ENCODE measurements around the gene IDNK.
A peak's percentile ranks its signal among the peaks of the same experiment; 100 is the strongest.

IDNK gene

DNA sequence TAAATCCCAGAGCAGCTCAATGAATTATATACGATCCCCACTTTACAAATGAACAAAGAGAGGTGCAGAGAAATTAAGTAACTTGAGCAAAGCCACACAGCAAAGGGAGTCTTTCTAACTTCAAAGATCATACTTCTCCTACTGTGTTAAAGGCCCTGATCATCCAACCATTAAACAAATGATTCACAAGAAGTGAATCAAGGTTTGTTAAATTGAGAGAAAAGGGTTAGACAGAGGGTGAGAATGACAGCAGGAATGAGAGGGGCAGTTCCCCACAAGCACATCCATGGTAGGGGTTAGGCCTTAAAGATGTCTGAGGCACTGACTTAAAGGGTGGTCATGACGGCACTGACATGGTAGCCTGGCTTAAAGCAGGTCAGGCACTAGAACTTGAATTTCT lies 10.7 kb downstream of the IDNK start:
- DNase-seq (ENCODE audit: low read depth), result no peak

- DNase-seq (ENCODE audit: low read depth), result no peak
These were observed 13.9 kb downstream of the IDNK start for GRCh38 chr9:83636813-83637212.

GRCh38 chr9:83637389-83637788 lies 14.4 kb downstream of the IDNK start:
- DNase-seq (ENCODE audit: low read depth), result no peak

DNA sequence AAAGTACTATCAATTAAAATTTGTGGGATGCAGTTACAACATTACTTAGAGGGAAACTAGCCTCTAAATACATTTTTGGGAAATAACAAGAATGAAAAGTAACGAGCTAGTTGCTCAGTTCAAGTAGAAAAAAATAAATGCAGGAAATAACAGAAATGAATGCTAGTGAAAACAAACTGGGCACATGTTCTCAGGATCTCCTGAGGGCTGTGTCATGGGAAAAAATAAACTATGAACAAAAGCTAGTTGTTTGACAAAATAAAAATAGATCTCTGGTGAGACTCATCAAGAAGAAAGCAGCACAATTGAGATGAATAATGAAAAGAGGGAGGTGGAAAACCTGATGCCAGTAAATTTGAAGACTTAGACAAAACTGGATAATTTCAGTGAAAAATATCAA lies 16.3 kb downstream of the IDNK start:
- DNase-seq (ENCODE audit: low read depth), result no peak

DNA sequence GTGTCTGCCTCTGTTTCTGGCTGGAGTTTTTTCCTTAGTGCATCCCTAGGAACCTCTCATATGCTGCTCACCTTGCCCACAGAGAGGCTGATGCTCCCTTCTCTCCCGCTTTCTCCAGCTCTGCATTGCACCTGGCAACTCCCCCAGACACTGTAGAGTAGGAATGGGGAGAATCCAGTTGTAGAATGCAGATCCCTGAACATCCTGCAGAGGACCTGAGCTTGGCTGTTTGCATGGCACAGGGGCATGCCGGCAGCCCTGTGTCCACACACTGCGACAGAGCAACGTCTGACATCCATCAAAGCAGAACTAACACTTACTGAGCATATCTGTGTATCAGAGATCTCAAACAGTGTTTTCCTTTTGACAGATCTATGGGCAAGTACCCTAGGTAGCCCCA lies 19.9 kb downstream of the IDNK start:
- DNase-seq (ENCODE audit: low read depth), result no peak

- no peak for DNase-seq (ENCODE audit: low read depth)
These were observed 23.7 kb downstream of the IDNK start for GRCh38 chr9:83646500-83647239.

DNA sequence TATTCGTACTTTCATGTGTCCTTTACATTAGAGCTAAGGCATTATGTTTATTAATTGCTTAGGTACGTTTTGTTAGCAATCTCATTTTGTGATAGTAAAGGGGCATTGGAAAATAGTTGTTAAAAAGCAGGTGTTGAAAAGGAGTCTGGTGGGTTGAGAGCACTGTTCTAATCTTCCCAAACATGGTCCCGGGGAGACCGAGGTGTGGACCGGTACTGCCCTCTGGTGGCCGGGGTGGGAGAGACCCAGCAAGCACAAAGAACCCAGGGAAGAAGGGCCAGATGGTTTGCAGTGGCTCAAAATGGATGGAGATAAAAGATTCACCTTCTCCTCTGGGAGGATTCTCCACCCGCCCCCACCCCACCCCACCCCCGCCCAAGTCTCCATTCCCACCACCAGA lies 26.1 kb downstream of the IDNK start:
- peak; percentile 38 for DNase-seq (ENCODE audit: low read depth)

GRCh38 chr9:83649515-83649914 lies 26.6 kb downstream of the IDNK start:
- no peak for DNase-seq (ENCODE audit: low read depth)

- DNase-seq (ENCODE audit: low read depth), result no peak
These were observed 28.6 kb downstream of the IDNK start for GRCh38 chr9:83651558-83651957.

DNA sequence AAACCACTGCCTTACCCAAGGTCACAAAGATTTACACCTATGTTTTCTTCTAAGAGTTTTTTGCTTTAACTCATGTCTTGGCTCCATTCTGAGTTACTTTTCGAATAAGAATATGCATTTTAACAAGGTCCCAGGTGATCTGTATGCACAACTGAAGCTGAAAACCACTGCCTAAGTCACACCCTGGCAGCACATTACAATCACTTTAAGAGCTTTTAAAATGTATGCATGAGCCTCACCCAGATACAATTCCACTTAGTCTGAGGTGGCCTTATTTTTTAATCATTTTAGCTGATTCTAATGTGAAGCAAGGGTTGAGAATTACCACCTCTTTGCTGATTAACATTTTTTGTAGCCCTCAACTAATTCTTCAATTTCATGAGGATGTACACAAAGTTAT lies 29.5 kb downstream of the IDNK start:
- no peak for DNase-seq (ENCODE audit: low read depth)

- no peak for DNase-seq (ENCODE audit: low read depth)
These were observed 32.5 kb downstream of the IDNK start for GRCh38 chr9:83655433-83655832.

DNA sequence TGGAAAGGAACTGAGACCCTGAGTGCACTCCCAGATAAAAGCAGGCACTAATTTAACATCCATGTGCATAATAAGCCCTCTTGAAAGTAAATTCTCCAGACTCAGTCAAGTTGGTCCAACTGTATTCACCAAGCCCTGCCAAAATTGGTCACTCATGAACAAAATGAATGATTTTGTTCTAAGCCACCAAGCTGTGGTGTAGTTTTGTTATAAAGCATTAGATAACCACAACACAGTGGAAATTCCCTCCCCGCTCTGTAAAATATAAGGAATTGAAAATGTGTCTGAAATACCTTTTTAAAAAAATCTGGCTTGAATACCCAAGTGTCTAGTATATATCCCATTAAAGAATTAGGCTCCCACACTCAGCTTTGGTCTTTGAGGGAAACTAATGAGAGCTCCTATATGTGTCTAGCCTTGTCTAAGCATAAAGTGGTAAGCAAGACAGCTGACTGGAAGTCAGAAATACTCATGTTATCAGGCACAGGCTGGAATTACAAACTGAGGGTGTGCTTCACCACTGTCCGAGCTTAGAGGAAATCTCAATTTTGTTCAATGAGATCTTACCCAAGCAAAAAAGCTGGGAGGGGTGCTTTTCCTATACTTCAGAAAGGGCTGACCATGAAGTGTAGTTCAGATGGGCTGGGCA lies 33.2 kb downstream of the IDNK start:
- DNase-seq (ENCODE audit: low read depth), result no peak

- no peak for DNase-seq (ENCODE audit: low read depth)
These were observed 34.0 kb downstream of the IDNK start for GRCh38 chr9:83656952-83657351.

DNA sequence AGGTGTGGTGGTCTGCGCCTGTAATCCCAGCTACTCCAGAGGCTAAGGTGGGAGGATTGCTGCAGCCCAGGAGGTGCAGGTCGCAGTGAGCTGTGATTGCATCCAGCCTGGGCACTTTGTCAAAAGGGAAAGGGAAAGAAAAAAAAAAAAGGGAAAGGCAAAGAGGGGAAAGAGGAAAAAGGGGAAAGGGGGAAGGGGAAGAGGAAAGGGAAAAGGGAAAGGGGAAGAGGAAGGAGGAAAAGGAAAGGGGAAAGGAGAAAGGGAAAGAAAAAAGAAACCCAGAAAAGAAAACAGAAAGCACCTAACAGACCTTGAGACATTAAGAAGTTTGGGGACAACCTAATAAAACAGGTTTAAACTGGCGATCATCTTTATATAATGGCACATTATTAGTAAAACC lies 40.0 kb downstream of the IDNK start:
- no peak for DNase-seq (ENCODE audit: low read depth)

DNA sequence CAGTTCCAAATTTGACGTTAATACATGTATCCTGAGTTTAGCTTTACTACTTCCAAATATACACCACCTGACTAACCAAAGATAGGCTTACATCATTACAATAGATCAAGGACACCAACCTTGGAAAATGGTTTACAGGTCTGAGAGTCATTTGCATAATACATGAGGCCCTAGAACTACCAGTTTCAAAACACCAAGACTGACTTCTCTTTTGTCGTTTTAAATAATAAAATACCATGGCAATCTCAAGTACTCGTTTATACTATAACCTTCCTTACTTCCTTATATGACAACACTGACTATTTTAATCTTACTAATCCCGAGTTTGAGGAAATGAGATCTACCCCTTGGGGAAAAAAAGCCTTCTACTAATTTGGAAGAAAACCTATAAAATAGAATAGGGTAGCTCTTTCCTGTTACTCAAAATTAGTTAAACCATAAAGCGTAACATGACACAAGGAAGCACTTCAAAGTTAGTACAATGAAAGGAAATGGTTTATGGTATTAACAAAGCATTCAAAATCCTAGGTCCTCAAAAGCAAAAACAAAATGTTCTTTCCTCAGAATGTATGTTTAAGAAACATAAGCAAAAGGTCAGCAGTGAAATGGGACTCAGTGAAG lies 42.7 kb downstream of the IDNK start:
- DNase-seq (ENCODE audit: low read depth), result no peak

- DNase-seq (ENCODE audit: low read depth), result peak; percentile 63
These were observed 46.1 kb downstream of the IDNK start for GRCh38 chr9:83669067-83669466.

- DNase-seq (ENCODE audit: low read depth), result no peak
These were observed 47.4 kb downstream of the IDNK start for GRCh38 chr9:83670381-83670780.

DNA sequence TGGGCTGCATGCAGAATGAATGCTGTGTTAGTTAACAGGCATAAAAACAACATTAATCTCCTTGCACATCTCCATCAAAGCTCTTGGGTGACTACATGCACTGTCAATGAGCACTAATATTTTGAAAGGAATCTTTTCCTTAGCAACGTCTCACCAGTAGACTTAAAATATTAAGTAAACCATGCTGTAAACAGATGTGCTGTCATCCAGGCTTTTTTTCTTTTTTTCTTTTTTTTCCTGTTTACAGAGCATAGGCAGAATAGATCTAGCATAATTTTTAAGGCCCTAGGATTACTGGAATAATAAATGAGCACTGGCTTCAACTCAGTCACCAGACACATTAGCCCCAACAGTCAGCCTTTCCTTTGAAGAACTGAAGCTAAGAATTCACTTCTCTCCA lies 48.5 kb downstream of the IDNK start:
- no peak for DNase-seq (ENCODE audit: low read depth)

GRCh38 chr9:83675466-83675865 lies 52.5 kb downstream of the IDNK start:
- DNase-seq (ENCODE audit: low read depth), result peak; percentile 41

DNA sequence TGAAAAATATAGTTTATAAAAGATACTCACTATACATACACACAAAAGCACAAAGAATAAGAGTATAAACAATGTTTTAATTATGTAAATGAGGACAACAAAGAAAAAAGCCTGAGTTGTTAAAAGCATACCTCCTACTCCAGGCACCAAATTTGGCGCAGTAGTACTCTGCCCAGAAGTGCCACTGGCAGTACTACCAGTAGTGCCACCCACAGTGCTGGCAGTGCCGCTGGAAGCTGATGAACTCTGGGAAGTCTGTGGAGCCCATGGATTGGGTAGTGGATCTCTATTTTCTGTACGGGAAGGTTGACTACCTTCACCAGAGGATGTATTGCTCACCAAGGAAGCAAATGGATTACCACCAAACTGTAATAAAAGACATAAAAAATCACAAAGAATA lies 54.7 kb downstream of the IDNK start:
- no peak for DNase-seq (ENCODE audit: low read depth)

DNA sequence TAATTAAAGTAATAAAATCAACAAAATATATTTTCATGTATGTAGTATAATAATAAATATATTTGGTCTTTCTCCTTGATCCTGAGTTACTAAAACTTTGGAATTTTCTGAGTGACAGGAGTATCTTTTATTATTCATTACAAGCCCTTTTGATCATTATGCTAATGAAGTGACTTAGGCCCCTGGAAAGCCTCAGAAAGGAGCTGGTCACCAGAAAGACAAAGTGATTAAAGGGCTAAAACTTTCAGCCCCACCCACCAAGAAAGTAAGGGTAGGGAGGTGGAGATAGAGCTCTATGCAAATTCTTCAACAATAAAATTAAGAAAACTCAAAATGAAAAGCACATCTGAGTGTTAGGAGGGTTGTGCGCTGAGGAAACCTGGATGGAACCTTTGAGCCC lies 57.3 kb downstream of the IDNK start:
- DNase-seq (ENCODE audit: low read depth), result no peak

DNA sequence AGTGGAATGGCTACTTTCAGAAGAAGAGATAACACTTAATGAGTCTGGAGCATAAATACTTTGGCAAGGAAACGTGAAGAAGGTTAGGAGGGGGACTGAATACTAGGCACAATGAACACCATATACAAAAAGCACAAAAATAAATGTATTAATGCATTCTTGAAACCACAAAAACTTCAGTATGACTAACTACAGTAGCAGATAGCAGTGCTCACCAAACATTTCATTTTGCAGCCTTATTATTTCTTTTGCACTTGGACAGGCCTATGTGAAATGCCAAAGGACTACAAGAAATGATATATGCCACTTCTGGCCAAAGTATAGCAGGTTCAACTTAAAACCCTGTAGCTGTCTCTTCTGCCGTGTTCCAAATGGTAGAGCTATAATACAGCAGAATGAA lies 58.5 kb downstream of the IDNK start:
- no peak for DNase-seq (ENCODE audit: low read depth)

DNA sequence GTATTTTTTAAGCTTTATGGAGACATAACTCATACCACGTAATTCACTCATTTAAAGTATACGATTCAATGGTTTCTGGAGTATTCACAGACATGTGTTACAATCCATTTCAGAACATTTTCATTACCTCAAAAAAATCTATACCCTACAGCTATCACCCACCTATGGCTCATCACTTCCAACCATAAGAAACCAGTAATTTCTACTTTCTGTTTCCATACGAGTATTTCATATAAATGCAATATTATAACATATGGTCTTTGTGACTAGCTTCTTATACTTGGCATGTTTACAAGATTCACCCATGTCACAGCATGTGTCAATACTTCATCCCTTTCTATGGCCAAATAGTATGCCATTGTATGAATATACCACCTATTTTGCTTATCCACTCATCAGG lies 66.0 kb downstream of the IDNK start:
- DNase-seq (ENCODE audit: low read depth), result no peak

DNA sequence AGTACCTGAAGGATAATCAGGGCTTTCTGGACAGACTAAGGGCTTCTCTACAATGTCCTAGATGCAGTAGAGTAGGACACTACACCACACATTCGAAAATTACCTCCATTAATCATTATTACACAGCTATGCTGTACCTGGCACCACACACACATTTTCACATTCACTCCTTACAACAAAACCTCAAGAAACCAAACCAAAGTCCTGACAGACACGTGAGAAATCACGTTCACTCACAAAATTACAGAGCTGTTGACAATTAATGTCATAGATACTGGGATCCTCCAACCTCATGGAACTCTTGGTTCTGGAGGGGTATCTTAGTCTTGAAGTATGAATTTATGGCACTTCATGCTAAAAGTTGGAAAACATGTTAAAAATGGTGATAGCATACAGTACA lies 68.5 kb downstream of the IDNK start:
- DNase-seq (ENCODE audit: low read depth), result no peak

All from iris pigment epithelial cell (primary cell).